Measurements from ENCODE around the gene PHF23.

GRCh38 chr17:7250695-7251627, 11.7 kb upstream of the PHF23 start:
- TF ChIP-seq CTCF (IDR thresholded peaks at IDR 0.05) = no peak
- TF ChIP-seq POLR2A (IDR thresholded peaks at IDR 0.05) = no peak
